BLaER1 (cell line): Measurements from ENCODE around the gene WDFY2.

Experiments used
- H3K27ac ChIP-seq: shearing (Covaris generic); formaldehyde crosslinking; 2 replicates; pipeline ENCODE4 v1.8.1; 2022
- H3K27me3 ChIP-seq: shearing (Covaris generic); formaldehyde crosslinking; 2 replicates; pipeline ENCODE4 v1.8.1; 2022
- H3K36me3 ChIP-seq: shearing (Covaris generic); formaldehyde crosslinking; 2 replicates; pipeline ENCODE4 v1.8.1; 2022
- H3K4me1 ChIP-seq: shearing (Covaris generic); formaldehyde crosslinking; 2 replicates; pipeline ENCODE4 v1.8.1; 2022
- H3K4me2 ChIP-seq: shearing (Covaris generic); formaldehyde crosslinking; 2 replicates; pipeline ENCODE4 v1.8.1; 2022
- H3K4me3 ChIP-seq: shearing (Covaris generic); formaldehyde crosslinking; 2 replicates; pipeline ENCODE4 v1.8.1; 2022
- H3K9ac ChIP-seq: shearing (Covaris generic); formaldehyde crosslinking; 2 replicates; pipeline ENCODE4 v1.8.1; 2022
- H3K9me3 ChIP-seq: shearing (Covaris generic); formaldehyde crosslinking; 2 replicates; pipeline ENCODE4 v1.8.1; 2022
- H4K20me1 ChIP-seq: shearing (Covaris generic); formaldehyde crosslinking; 2 replicates; pipeline ENCODE4 v1.8.1; 2022
- Cebpa-rat ChIP-seq: shearing (Covaris generic); IDR thresholded peaks from 2 replicates; pipeline ENCODE4 v1.8.1; 2022

The WDFY2 gene

DNA sequence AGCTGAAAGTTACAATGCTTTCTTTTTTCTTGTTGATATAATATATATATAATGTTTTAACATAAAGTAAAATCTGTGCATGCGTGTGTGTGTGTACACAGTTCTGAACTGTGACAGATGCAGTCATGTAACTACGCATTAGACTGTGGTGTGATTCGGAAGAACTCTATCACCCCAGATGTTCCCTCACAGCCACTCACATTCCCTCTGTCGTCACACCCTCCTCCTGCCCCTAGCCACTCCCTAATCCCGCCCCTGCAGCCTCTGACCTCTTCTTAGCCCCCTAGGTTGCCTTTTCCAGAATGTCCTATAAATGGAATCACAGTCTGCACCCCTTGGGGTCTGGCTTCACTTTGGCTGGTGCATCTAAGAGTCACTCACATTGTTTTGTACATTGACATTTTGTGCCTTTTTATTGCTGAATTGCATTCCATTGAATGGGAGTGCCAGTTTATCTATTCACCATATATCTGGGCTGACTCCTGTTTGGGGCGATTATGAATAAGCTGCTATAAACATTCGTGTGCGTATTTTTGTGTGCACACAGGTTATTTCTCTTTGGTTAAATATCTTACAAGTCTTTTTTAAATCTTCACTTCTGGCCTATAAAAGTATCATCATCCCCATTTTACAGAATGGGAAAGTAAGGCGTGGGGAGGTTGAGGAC lies 199.3 kb downstream of the WDFY2 start:
- Histone ChIP-seq H3K9ac (no peak overlapping the region), H4K20me1 (no peaks in the 10 kb centered on the region), H3K4me2 (no peak overlapping the region), H3K9me3 (no peaks in the 10 kb centered on the region), H3K27me3 (no peaks in the 10 kb centered on the region), H3K4me3 (no peak overlapping the region), H3K4me1 (0 out of 2 replicates have a peak, but pooled peaks cover 5% of the 10 kb centered on the region), H3K27ac (no peak overlapping the region), H3K36me3 (no peaks in the 10 kb centered on the region)
- no peak for TF ChIP-seq Cebpa-rat

DNA sequence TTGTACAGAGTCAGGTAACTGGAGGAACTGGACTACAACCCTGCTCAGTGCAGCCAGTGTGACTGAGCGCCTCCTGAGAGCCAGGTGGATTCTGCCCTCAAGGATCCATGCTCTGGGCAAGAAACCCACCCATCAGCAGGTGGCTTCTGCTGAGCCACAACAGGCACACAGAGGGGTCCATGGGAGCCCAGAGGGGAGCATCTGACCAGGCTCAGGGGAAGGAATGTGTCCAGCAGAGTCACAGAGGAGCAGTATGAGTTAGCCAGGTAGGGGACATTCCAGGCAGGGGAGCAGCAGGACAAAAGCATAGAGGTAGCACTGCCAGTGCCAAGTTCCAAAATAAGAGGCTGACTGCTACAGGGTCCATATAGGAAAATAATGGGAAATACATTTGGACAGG lies 199.8 kb downstream of the WDFY2 start:
- Histone ChIP-seq H3K4me2 (no peak overlapping the region), H3K4me3 (no peak overlapping the region), H3K4me1 (0 out of 2 replicates have a peak, but pooled peaks cover 5% of the 10 kb centered on the region), H3K27ac (no peak overlapping the region), H3K27me3 (no peaks in the 10 kb centered on the region), H4K20me1 (no peaks in the 10 kb centered on the region), H3K9ac (no peak overlapping the region), H3K36me3 (no peaks in the 10 kb centered on the region), H3K9me3 (no peaks in the 10 kb centered on the region)
- TF ChIP-seq Cebpa-rat = no peak

DNA sequence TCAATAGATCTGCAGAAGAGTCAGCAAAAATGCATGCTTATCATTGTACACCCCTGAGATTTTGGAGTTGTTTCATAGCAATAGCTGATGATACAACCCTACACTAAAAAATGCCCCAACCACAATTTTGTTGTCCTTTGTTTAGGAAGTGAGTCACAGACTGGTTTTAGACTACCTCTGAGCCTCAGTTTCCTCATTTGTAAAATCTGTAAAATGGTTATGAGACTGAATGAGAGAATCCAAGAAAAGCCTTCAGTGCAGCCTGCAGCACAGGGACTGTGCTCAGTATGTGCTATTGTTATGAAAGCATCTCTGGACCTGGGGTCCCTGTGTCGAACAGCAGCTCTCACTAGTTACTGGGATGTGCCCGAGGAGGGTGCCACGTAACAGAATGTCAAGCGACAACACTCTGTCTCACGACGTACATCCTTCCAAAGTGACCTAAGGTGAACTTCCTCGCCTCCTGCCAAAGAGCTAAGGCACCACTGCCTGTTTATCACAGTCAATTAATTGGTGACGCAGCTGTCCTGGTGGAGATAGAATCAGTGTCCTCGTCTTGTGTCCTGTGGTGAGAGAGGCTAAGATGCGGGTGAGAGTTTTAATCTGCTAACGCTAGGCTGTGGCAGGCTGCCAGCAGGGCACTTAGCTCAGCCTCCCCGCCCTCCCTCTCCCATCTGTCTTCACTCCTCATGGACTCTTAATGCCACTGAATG lies 201.6 kb downstream of the WDFY2 start:
- TF ChIP-seq Cebpa-rat = no peak
- no peak overlapping the region for H3K27ac ChIP-seq
- H3K9ac ChIP-seq = no peak overlapping the region
- no peaks in the 10 kb centered on the region for H3K27me3 ChIP-seq
- H3K4me2 ChIP-seq = no peak overlapping the region
- H3K4me3 ChIP-seq = no peak overlapping the region
- no peaks in the 10 kb centered on the region for H3K9me3 ChIP-seq
- no peaks in the 10 kb centered on the region for H3K36me3 ChIP-seq
- no peaks in the 10 kb centered on the region for H4K20me1 ChIP-seq
- H3K4me1 ChIP-seq = no peaks in the 10 kb centered on the region

DNA sequence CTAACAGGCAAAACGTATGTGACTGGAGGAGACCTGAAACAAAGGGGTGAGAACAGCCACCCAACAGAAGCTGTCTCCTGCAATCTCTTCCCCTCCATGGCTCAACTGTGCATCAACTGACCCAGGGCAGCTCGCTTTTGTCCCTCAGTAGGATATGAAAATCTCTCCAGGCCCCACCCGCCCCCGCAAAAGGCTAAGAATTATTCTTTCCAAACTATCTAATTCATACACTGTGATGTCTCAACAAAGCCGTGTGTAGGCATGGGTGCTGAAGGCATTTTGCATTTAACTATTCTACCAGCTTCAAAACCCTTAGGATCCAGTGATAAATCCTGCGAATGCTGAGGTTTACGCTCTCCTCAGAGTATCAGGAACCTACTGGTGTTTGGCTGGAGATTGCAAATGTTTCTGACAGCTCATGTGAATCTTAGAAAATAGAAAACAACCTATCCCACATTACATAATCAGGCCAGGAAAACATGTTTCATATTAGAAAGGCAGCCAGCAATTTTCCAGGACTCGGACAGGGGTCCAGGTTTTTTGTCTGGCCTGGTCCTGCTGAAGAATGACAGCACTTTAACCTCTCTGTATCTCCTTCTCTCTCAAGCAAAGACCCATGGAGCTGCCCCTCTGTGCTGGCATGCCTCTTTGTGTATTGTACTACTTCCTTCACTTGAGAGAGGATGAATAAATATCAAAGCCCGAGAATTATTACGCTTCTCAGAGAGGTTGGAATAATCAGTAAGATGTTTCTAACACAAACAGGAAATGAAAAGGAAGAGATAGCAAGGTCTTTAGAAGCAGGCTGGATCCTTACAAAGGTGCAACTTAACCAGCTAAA lies 202.4 kb downstream of the WDFY2 start:
- H3K4me2 ChIP-seq = no peak overlapping the region
- no peak overlapping the region for H3K9ac ChIP-seq
- H3K4me3 ChIP-seq = no peak overlapping the region
- H3K27me3 ChIP-seq = no peaks in the 10 kb centered on the region
- no peaks in the 10 kb centered on the region for H3K4me1 ChIP-seq
- TF ChIP-seq Cebpa-rat = no peak
- H3K9me3 ChIP-seq = no peaks in the 10 kb centered on the region
- H3K36me3 ChIP-seq = no peaks in the 10 kb centered on the region
- H4K20me1 ChIP-seq = no peaks in the 10 kb centered on the region
- H3K27ac ChIP-seq = no peak overlapping the region

DNA sequence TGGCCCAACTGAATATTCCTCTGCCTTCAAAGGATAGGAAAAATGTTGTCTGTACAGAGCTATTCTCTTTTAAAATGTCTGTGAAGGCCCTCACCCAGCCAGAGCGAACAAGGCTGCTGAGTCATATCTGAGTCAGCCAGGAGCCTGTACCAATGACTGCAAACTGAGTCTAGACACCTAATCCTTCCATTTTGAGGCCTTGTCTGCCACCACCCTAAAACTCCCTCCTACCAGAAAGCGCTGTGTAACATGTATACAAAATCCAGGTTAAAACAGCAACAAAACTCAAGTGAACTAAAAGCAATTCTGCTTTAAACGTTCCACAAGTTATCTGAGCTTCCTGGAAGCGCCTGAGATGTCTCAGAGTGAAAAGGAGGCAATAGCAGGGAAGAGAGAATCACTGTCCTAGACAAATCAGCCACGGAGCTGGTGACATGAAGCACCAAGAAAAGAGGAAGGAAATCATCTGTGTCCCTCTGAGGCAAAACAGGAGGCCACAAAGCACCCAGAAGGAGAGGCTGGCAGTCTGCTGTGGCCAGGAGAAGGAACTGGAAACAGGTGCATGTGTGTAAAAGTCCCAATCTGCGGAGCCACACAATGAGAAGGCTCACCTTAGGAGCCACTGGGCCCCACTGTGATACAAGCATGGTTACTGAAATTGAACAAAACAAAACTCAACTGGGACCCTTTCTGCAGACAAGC lies 209.5 kb downstream of the WDFY2 start:
- Histone ChIP-seq H3K27me3 (no peaks in the 10 kb centered on the region), H3K9me3 (no peaks in the 10 kb centered on the region), H3K27ac (peak overlapping the region; percentile 54; the same call in 1 of the 2 replicates), H3K4me3 (no peak overlapping the region), H4K20me1 (peaks cover 7% of the 10 kb centered on the region; the same call in 1 of the 2 replicates), H3K4me2 (peak overlapping the region; percentile 74), H3K4me1 (peaks cover 35% of the 10 kb centered on the region), H3K36me3 (no peaks in the 10 kb centered on the region), H3K9ac (peak overlapping the region; percentile 34; the same call in 1 of the 2 replicates)
- no peak for TF ChIP-seq Cebpa-rat

DNA sequence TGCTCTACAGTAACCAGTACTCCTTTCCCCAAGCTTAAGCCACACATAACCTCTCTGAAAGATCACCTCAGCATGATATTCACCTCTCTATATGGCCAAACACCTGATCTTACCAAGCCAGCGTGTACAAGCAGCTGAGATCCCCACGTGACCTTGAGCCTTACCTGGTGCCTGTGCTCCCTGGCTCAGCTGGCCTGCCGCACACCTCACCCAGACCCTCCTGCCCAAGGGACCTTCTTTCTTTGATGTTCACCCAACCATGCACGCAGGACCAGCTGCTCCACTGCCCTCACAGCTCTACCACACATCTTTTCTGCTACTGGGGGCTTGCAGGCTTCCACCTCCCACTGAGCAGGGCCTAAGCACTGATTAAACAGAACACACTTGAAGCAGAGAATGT lies 210.7 kb downstream of the WDFY2 start:
- Histone ChIP-seq H3K9me3 (no peaks in the 10 kb centered on the region), H3K9ac (no peak overlapping the region), H3K4me1 (peaks cover 35% of the 10 kb centered on the region), H3K27me3 (no peaks in the 10 kb centered on the region), H3K4me2 (peak overlapping the region; percentile 74), H4K20me1 (peaks cover 7% of the 10 kb centered on the region; the same call in 1 of the 2 replicates), H3K4me3 (no peak overlapping the region), H3K27ac (no peak overlapping the region), H3K36me3 (no peaks in the 10 kb centered on the region)
- no peak for TF ChIP-seq Cebpa-rat

DNA sequence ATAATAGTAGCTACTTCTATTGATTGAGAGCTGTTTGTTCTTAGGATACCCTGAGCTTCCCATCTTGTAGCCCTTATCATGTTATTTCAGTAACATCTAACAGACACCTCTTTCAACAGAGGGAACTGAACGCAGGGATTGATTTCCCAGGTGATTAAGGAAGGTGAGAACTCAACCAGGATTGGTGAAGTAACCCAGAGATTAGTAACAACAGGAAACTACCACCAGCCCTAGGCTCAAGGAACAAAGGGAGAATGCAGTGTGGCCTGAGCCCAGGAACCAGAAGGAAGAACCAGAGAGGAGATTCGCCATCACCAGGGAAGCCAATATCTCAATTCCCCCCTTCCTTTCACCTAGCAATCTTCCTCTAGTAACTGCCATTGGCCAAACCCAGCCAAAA lies 211.2 kb downstream of the WDFY2 start:
- Histone ChIP-seq H3K27me3 (no peaks in the 10 kb centered on the region), H4K20me1 (peaks cover 7% of the 10 kb centered on the region; the same call in 1 of the 2 replicates), H3K4me2 (peak overlapping the region; percentile 74), H3K4me1 (peaks cover 40% of the 10 kb centered on the region), H3K27ac (no peak overlapping the region), H3K9me3 (no peaks in the 10 kb centered on the region), H3K9ac (no peak overlapping the region), H3K4me3 (no peak overlapping the region), H3K36me3 (no peaks in the 10 kb centered on the region)
- no peak for TF ChIP-seq Cebpa-rat

DNA sequence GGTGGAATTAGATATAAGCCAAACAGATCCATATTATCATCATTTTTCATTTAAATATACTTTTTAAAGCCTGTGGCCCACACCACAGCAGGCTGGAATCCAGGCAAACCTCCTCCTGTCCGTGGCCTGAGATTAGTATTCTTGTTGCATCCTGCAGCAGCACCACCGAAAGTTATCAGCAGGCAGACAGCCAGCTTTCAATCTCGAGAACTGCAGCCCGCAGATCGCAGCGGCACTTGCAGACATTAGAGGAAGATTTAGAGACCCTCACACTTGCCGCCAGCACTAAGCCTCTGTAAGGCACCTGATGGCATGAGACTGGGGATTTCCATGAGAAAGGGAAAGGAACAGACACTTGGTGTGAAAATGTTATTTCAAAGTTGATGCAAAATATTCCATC lies 212.3 kb downstream of the WDFY2 start:
- Histone ChIP-seq H3K27ac (no peak overlapping the region), H3K9me3 (no peaks in the 10 kb centered on the region), H3K9ac (no peak overlapping the region), H3K27me3 (no peaks in the 10 kb centered on the region), H3K36me3 (no peaks in the 10 kb centered on the region), H3K4me1 (peaks cover 46% of the 10 kb centered on the region), H4K20me1 (peaks cover 7% of the 10 kb centered on the region; the same call in 1 of the 2 replicates), H3K4me2 (no peak overlapping the region), H3K4me3 (no peak overlapping the region)
- TF ChIP-seq Cebpa-rat = no peak

DNA sequence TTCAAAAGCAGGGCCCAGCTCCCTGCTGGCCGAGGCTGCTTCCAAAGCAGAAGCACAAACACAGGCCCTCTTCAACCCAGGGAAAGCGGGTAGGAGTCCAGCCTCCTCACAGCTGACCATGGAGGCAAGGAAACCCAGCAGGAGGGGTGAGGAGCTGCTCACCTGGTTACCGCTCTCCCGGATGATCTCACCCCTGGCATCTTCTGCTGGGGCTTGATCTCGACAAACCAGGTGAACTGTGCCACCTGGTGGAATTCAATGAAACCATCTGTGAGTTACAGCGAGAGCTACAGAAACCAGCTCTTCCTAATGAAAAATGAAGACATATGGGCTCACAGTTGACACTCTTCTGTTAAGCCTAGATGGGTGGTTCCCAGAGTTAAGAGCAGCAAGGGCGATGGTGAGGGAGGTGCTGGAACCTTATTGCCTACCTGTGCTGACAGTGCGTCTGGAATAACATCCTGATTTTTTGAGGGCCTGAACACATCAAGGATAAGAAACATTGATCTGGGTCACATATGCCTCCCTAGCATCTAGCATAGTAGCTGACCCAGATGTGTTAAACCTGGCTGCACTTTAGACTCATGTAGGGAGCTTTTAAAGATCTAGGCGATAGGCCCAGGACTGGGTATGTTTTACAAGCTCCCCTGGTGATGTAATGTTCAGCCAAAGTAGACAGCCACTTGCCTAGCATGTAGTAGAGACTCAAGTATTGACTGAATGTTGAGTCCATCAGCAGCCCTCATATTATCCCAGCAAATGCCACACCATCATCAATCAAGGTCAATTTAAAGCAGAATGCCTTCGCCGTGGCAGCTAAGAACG lies 213.6 kb downstream of the WDFY2 start:
- Histone ChIP-seq H3K36me3 (no peaks in the 10 kb centered on the region), H4K20me1 (peaks cover 7% of the 10 kb centered on the region; the same call in 1 of the 2 replicates), H3K4me3 (no peak overlapping the region), H3K9ac (no peak overlapping the region), H3K27ac (no peak overlapping the region), H3K27me3 (no peaks in the 10 kb centered on the region), H3K4me1 (peaks cover 57% of the 10 kb centered on the region), H3K4me2 (no peak overlapping the region), H3K9me3 (no peaks in the 10 kb centered on the region)
- no peak for TF ChIP-seq Cebpa-rat
